GM12872 (cell line): ENCODE results near the gene TAAR9.

Experiments used
- CTCF ChIP-seq: IDR thresholded peaks from 3 replicates; pipeline ENCODE4 v1.5.1; 2011; ENCODE audit warnings: low read depth, mild to moderate bottlenecking, low read length, moderate library complexity; ENCODE audit not compliant: insufficient read depth

TAAR9 gene

DNA sequence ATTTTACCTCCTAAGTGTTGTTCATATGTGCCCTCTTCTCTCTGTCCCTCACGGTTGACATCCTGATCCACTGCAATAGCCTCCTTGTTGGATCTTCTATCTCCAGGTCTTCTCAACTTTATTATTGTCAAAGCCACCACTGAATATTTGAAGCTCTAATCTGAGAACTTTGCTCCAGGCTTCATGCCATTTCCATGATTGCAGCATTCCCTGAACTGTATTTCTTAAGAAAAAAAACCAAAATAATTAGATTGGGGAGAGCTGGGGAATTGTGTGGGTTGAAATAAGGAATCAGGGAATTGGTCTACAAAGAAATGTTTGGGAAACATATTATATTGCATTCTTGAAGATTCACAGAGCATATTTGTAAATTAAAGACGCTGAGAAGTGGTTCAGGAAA is 22.7 kb upstream of the TAAR9 start:
- no peak for TF ChIP-seq CTCF

DNA sequence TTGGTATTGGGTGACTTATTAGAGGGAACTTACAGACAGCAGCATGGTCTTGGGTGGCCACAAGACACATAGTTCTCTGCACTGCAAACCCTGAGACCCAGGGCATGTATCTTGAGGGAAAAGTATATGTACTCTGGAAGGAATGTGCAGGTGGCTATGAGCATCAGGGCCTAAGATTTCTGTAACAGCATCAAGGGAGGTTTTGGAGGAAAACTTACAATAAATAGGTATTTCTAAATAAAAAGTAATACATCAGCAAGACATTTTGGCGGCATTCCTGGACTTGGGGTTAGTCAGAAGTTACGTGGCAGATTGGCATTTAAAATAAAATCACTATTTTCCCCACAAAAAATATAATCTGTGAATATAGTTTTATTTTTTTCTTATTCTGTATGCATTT is 17.1 kb upstream of the TAAR9 start:
- no peak for TF ChIP-seq CTCF

DNA sequence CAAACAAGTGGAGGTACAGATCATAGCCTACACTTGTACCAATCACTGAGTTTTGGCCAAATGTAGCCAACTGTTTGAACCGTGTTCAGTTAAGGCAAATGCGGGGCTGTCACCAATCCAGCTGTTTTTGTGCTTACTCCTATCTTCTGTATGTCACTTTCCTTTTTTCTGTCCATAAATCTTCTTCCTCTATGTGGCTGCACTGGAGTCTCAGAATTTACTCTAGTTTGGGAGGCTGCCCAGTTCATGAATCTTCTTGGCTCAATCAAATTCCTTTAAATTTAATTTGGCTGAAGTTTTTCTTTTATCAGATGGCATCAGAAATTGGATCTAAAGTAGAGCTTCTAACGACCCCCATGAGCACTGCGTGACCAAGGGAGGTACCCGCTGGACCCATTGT is 13.4 kb upstream of the TAAR9 start:
- TF ChIP-seq CTCF, result no peak

GRCh38 chr6:132525866-132526265 is 12.2 kb upstream of the TAAR9 start:
- no peak for TF ChIP-seq CTCF

- TF ChIP-seq CTCF, result no peak
These were observed 11.6 kb upstream of the TAAR9 start for GRCh38 chr6:132526461-132526860.

DNA sequence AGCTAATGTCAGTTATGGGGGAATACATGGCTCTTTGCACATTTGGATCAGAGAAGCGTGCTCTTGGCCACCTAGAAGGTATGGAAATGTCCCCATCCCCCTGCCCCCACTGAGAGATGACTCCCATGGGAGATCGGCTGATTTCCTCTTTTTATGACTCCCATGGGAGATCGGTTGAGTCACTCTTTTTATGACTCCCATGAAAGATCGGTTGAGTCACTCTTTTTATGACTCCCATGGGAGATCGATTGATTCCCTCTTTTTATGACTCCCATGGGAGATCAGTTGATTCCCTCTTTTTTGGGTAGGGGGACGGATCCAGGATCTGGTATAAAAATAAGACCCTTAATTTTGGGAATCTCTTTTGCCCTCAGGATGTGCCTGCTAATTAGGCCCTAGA is 10.3 kb upstream of the TAAR9 start:
- no peak for TF ChIP-seq CTCF

GRCh38 chr6:132530293-132530974 is 7.6 kb upstream of the TAAR9 start:
- TF ChIP-seq CTCF, result peak; percentile 65
